ENCODE measurements around the gene VHLL. TPM values are rescaled to one million over a fixed set of nuclear protein-coding genes. Genes with fewer than 3 reads are reported as not detected.

VHLL gene
- total and polyA plus RNA-seq, 4 donors: 0.67 TPM; not detected in 3

Other genes starting within 250 kb of the VHLL start
- 10 to 100 TPM in 1 of 2 donors, 1 to 10 TPM in 1; 9.2 to 13.5 TPM for gene UBQLN4, start 245.5 kb downstream of the VHLL start, total RNA-seq
- gene UBQLN4, start 245.5 kb downstream of the VHLL start, polyA plus RNA-seq: 10 to 100 TPM in 1 of 2 donors, 1 to 10 TPM in 1; 7.4 to 17.8 TPM
- 10 to 100 TPM; 30.4 to 42.9 TPM for gene LAMTOR2, start 244.5 kb downstream of the VHLL start, total RNA-seq
- 100 to 1,000 TPM; 115 to 152 TPM for gene LAMTOR2, start 244.5 kb downstream of the VHLL start, polyA plus RNA-seq
- gene RAB25, start 238.1 kb downstream of the VHLL start, total RNA-seq: 1 to 10 TPM in 1 of 2 donors, under 1 TPM in 1; 0.67 to 1.0 TPM
- gene RAB25, start 238.1 kb downstream of the VHLL start, polyA plus RNA-seq: 1 to 10 TPM in 1 of 2 donors, under 1 TPM in 1; 0.82 to 2.0 TPM
- gene MEX3A, start 216.8 kb downstream of the VHLL start, total RNA-seq: 1 to 10 TPM; 1.3 TPM
- gene MEX3A, start 216.8 kb downstream of the VHLL start, polyA plus RNA-seq: under 1 TPM; 0.52 to 0.56 TPM
- gene LMNA, start 184.6 kb downstream of the VHLL start, total RNA-seq: 100 to 1,000 TPM in 1 of 2 donors, 10 to 100 TPM in 1; 89.4 to 160 TPM
- 100 to 1,000 TPM in 1 of 2 donors, 10 to 100 TPM in 1; 60.4 to 105 TPM for gene LMNA, start 184.6 kb downstream of the VHLL start, polyA plus RNA-seq
- gene SEMA4A, start 145.7 kb downstream of the VHLL start, total RNA-seq: 1 to 10 TPM; 2.3 to 3.5 TPM
- gene SEMA4A, start 145.7 kb downstream of the VHLL start, polyA plus RNA-seq: 1 to 10 TPM; 1.1 to 1.2 TPM
- gene SLC25A44, start 105.2 kb downstream of the VHLL start, total RNA-seq: 10 to 100 TPM; 10.2 to 21.8 TPM
- gene SLC25A44, start 105.2 kb downstream of the VHLL start, polyA plus RNA-seq: 10 to 100 TPM; 15.7 to 16.0 TPM
- 10 to 100 TPM; 24.7 to 41.5 TPM for gene PMF1, start 86.3 kb downstream of the VHLL start, total RNA-seq
- gene PMF1, start 86.3 kb downstream of the VHLL start, polyA plus RNA-seq: 10 to 100 TPM; 32.4 to 63.5 TPM
- under 1 TPM; 0.28 to 0.75 TPM for gene BGLAP, start 57.1 kb downstream of the VHLL start, total RNA-seq
- gene BGLAP, start 57.1 kb downstream of the VHLL start, polyA plus RNA-seq: under 1 TPM in 1 of 2 donors, not detected in 1; 0.06 TPM
- gene PAQR6, start 51.3 kb downstream of the VHLL start, total RNA-seq: under 1 TPM; 0.23 to 0.75 TPM
- gene PAQR6, start 51.3 kb downstream of the VHLL start, polyA plus RNA-seq: under 1 TPM; 0.22 to 0.85 TPM
- gene SMG5, start 16.5 kb downstream of the VHLL start, total RNA-seq: 10 to 100 TPM; 30.3 to 59.1 TPM
- gene SMG5, start 16.5 kb downstream of the VHLL start, polyA plus RNA-seq: 10 to 100 TPM; 22.9 to 41.1 TPM
- 1 to 10 TPM; 1.2 to 1.5 TPM for gene TMEM79, start 15.0 kb downstream of the VHLL start, total RNA-seq
- 1 to 10 TPM; 1.7 to 2.2 TPM for gene TMEM79, start 15.0 kb downstream of the VHLL start, polyA plus RNA-seq
- gene GLMP, start 3.6 kb downstream of the VHLL start, total RNA-seq: 10 to 100 TPM; 26.5 to 30.0 TPM
- 10 to 100 TPM; 47.9 to 51.4 TPM for gene GLMP, start 3.6 kb downstream of the VHLL start, polyA plus RNA-seq
- 100 to 1,000 TPM; 135 to 144 TPM for gene CCT3, start 39.0 kb upstream of the VHLL start, total RNA-seq
- gene CCT3, start 39.0 kb upstream of the VHLL start, polyA plus RNA-seq: 100 to 1,000 TPM in 1 of 2 donors, 10 to 100 TPM in 1; 74.5 to 102 TPM
- under 1 TPM in 1 of 2 donors, not detected in 1; 0.28 TPM for gene TSACC, start 39.2 kb upstream of the VHLL start, total RNA-seq
- 1 to 10 TPM in 1 of 2 donors, under 1 TPM in 1; 0.60 to 2.7 TPM for gene TSACC, start 39.2 kb upstream of the VHLL start, polyA plus RNA-seq
- gene RHBG, start 69.9 kb upstream of the VHLL start, total RNA-seq: 1 to 10 TPM; 1.0 to 3.5 TPM
- gene RHBG, start 69.9 kb upstream of the VHLL start, polyA plus RNA-seq: 1 to 10 TPM in 1 of 2 donors, under 1 TPM in 1; 0.25 to 6.4 TPM
- gene MEF2D, start 201.5 kb upstream of the VHLL start, total RNA-seq: 1 to 10 TPM; 5.2 to 5.7 TPM
- gene MEF2D, start 201.5 kb upstream of the VHLL start, polyA plus RNA-seq: 1 to 10 TPM; 3.4 to 7.6 TPM